BE2C (cell line): ENCODE measurements around the gene RTN1.
A peak's percentile ranks its signal among the peaks of the same experiment; 100 is the strongest.

Source experiments
- DNase-seq: peaks from one replicate; pipeline ENCODE4 v3.0.0-alpha.2; 2020
- H3K27me3 ChIP-seq: fragments of 250-450 bp; sonication (Bioruptor Pico); 2 replicates; pipeline ENCODE4 v1.5.1; 2020; ENCODE audit warnings: mild to moderate bottlenecking
- H3K36me3 ChIP-seq: fragments of 250-450 bp; sonication (Bioruptor Pico); 2 replicates; pipeline ENCODE4 v1.5.1; 2020; ENCODE audit warnings: mild to moderate bottlenecking
- H3K4me1 ChIP-seq: fragments of 250-450 bp; sonication (Bioruptor Pico); 2 replicates; pipeline ENCODE4 v1.5.1; 2020
- H3K4me3 ChIP-seq: 2 replicates; pipeline ENCODE4 v1.5.1; 2011; ENCODE audit warnings: low read depth, low read length
- H3K9me3 ChIP-seq: fragments of 250-450 bp; sonication (Bioruptor Pico); 2 replicates; pipeline ENCODE4 v1.5.1; 2020
- CTCF ChIP-seq: IDR thresholded peaks from 2 replicates; pipeline ENCODE4 v1.5.1; 2012; ENCODE audit warnings: mild to moderate bottlenecking, low read depth, low read length

RTN1 gene

GRCh38 chr14:59912443-59912842 is 41.9 kb upstream of the RTN1 start:
- no peak for TF ChIP-seq CTCF
- no peak overlapping the region for H3K4me3 ChIP-seq
- no peaks in the 10 kb centered on the region; the same call in 1 of the 2 replicates for H3K27me3 ChIP-seq
- H3K4me1 ChIP-seq = no peaks in the 10 kb centered on the region
- no peak for DNase-seq
- no peaks in the 10 kb centered on the region for H3K9me3 ChIP-seq
- H3K36me3 ChIP-seq = no peaks in the 10 kb centered on the region

DNA sequence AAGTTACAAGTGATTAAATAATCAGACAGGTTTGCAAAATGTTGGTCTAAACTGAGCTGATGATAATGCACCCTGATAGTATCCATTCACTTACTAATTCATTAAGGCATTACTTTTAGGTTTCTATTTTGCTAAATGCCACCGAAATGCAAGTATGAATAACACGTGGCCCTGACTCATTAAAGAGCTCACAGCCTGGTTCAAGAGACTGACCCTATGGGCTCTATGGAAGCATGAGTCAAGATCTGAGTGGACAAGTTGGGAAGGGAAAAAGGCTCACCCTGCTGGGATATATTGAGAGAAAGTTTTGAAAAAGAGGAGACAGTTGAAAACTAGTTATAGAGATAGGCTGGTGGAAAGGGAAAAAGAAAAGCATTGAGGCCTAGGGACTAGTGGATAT is 34.6 kb upstream of the RTN1 start:
- no peak for DNase-seq
- no peaks in the 10 kb centered on the region for H3K36me3 ChIP-seq

DNA sequence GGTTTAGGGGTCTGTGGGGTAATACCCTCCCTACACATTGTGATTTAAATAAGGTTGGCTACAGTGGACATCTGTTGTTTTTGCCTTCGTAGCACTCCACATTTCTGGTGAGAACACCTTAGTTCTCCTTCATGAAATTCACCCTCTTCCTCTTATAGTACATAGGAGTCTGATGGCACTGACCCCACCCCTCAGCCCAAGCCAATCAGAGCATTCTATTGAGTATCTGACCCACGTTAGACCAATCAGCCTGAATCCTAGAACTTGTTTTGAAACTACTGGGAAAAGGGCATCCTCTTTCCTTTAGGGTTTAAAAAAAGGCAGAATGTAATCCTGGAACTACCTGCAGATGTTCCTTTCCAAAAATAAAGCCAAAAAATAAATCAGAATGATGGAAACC is 33.6 kb upstream of the RTN1 start:
- no peak for TF ChIP-seq CTCF
- no peak overlapping the region for H3K4me3 ChIP-seq
- H3K9me3 ChIP-seq = no peaks in the 10 kb centered on the region
- DNase-seq = no peak
- no peaks in the 10 kb centered on the region for H3K36me3 ChIP-seq
- no peaks in the 10 kb centered on the region for H3K4me1 ChIP-seq
- no peaks in the 10 kb centered on the region; the same call in 1 of the 2 replicates for H3K27me3 ChIP-seq

More for the DNA sequence above, 34.6 kb upstream of the RTN1 start:
- H3K4me1 ChIP-seq = no peaks in the 10 kb centered on the region
- no peak overlapping the region for H3K4me3 ChIP-seq
- TF ChIP-seq CTCF = no peak
- no peaks in the 10 kb centered on the region for H3K9me3 ChIP-seq
- H3K27me3 ChIP-seq = no peaks in the 10 kb centered on the region

- H3K9me3 ChIP-seq = no peaks in the 10 kb centered on the region
- no peak for DNase-seq
- no peaks in the 10 kb centered on the region for H3K36me3 ChIP-seq
- H3K4me3 ChIP-seq = no peak overlapping the region
- no peaks in the 10 kb centered on the region for H3K4me1 ChIP-seq
- H3K27me3 ChIP-seq = no peaks in the 10 kb centered on the region; the same call in 1 of the 2 replicates
- no peak for TF ChIP-seq CTCF
Measured at GRCh38 chr14:59900556-59900955, 30.0 kb upstream of the RTN1 start.

GRCh38 chr14:59897757-59898383 is 27.3 kb upstream of the RTN1 start:
- TF ChIP-seq CTCF = peak; percentile 50
- DNase-seq = peak; percentile 23

GRCh38 chr14:59895721-59896120 is 25.1 kb upstream of the RTN1 start:
- no peaks in the 10 kb centered on the region for H3K4me1 ChIP-seq

More at GRCh38 chr14:59897757-59898383, 27.3 kb upstream of the RTN1 start:
- Histone ChIP-seq H3K4me3 (no peak overlapping the region), H3K4me1 (no peaks in the 10 kb centered on the region), H3K9me3 (no peaks in the 10 kb centered on the region), H3K36me3 (no peaks in the 10 kb centered on the region), H3K27me3 (no peaks in the 10 kb centered on the region; the same call in 1 of the 2 replicates)

More at GRCh38 chr14:59895721-59896120, 25.1 kb upstream of the RTN1 start:
- no peak for DNase-seq
- no peak for TF ChIP-seq CTCF
- no peaks in the 10 kb centered on the region for H3K9me3 ChIP-seq
- H3K27me3 ChIP-seq = no peaks in the 10 kb centered on the region; the same call in 1 of the 2 replicates
- no peak overlapping the region for H3K4me3 ChIP-seq
- H3K36me3 ChIP-seq = no peaks in the 10 kb centered on the region
